Dermis microvascular lymphatic vessel endothelial cell (primary cell): ENCODE measurements around the gene SORBS1. TPM values are rescaled to one million over a fixed set of nuclear protein-coding genes. Genes with fewer than 3 reads are reported as not detected.

Experiments used
- DNase-seq, 2 donors: peaks; one replicate each; pipeline versions ENCODE4 v3.0.0 to v3.0.0-alpha.2; 2010; ENCODE audit warnings: low read depth in 2 of 2
- total RNA-seq: library from RNA; depleted of rRNA; stranded (reverse); fragments of >200 nt; gene quantifications from 2 replicates; pipeline ENCODE4 v1.2.1, GENCODE V29; 2014

SORBS1 gene
- total RNA-seq, 1 donor from 2014 or later = 0.77 TPM

DNA sequence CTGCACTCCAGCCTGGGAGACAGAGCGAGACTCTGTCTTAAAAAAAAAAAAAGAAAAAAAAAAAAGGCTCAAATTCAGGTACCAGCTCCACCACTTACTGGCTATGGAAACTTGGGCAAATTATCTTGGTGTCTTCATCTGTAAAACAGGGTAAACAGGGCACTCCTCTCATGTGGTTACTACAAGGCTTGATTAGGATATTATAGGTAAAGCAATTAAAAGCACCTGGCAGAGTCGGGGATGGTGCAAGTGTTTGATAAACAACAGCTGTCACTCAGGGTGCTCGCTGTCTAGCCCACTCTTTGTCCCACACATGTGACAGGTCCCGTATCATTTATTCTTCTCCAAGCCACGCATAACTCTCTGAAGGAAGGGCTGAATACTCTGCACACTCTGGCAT is 96.9 kb downstream of the SORBS1 start:
- DNase-seq = no peak

DNA sequence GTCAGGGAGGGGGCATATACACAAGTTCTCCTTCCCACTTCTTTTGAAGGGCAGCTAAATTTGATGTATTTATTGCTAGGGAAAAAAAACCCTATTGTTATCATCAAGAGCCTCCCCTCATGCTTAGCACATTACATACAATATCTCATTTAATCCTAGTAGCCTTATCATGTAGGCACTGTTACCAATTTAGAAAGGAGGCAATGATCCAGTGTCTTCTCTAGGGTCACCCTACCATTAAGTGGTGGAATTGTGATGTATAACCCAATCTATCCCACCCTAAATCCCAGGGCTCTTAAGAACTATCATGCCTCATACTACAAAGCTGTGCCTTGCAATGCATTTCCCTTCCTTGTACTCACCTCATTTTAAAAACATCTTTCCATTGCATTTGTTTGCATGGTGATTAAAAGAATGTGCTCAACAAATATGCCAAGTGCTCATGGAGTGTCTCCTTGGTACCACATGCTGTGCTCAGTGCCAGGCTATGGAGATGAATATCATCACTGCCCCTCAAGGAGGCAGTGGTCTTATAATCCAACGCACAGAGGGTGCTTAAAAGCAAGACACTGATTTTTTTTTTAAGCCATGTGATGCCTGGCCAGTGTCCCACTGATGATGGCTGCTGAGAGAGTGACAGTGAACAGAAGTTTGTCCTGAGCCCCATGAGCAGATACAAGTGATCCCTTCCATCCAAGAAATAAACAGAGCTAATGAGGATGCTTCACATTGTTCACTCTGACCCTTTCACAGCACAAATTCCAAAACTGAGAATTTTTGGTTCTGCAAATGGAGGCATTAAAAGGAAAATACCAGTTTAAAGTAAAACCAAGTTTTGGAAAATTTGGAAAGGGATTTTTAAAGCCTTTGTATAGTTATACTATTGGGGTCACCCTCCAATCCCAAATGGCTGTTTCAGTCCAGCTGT is 98.2 kb downstream of the SORBS1 start:
- DNase-seq = no peak

- DNase-seq = no peak
Measured at GRCh38 chr10:95461611-95462010, 99.6 kb downstream of the SORBS1 start.

DNA sequence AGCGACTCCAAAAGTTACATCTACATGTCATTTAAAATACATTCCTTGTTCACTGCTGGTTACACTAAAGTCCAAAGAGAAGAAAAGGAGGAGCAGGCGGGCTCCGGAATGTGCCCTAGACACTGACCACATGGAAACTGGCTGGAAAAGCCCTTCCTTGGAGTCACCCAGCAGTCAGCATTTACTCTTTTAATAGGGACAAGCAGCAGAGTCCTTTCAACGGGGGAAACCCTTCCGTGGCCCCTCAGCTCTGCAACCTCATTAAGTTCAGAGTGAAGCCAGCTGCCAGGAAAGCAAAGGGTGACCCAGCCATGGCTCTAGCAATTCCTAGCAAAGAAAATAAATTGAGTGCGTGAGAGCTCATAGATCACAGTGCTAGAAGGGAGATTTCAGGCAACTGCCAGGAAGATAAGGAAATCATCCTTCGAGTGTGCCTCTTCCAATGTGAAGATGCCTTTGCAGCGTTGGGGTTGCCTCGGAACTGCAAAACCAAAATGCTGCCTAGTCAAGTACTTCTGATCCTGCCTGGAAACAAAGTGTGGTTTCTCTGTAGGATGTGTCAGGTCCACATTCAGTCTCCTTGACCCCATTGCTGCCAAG is 101.6 kb downstream of the SORBS1 start:
- DNase-seq = no peak

DNA sequence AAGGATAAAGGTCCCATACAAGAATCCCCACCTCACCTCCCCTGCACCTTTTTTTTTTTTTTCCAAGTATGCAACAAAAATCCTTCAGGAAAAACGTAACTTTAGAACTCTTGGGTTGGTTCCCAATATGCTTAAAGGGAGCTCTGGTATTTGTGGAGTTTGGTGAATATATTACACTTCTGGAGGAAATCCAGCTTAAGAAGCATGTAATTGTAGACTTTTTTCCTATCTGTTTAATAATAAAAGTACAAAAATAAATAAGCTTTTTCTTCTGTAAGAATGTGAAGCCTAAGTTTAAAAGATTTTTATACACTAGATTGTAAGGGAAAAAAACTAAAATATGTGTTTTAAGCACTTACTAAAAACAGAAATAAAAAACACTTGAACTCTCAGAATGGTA is 102.3 kb downstream of the SORBS1 start:
- DNase-seq = no peak

DNA sequence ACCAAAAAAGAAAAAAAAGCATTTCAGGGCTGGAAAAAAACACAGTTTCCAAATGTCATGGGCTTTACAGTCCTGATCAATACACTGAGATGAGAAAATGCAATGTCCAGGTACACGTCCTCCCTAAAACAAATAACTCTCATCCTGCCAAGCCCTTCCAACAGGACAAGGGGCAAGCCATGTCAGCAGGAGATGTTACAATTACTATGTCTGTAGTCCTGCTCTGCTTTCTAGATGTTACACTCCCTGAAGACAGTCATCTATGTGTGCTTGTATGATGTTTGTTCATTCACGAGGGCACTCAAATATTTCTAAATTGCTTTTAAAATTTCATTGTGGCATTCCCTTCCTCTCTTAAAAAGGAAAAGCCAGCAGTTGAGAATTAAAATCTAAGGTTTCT is 103.2 kb downstream of the SORBS1 start:
- DNase-seq = no peak

DNA sequence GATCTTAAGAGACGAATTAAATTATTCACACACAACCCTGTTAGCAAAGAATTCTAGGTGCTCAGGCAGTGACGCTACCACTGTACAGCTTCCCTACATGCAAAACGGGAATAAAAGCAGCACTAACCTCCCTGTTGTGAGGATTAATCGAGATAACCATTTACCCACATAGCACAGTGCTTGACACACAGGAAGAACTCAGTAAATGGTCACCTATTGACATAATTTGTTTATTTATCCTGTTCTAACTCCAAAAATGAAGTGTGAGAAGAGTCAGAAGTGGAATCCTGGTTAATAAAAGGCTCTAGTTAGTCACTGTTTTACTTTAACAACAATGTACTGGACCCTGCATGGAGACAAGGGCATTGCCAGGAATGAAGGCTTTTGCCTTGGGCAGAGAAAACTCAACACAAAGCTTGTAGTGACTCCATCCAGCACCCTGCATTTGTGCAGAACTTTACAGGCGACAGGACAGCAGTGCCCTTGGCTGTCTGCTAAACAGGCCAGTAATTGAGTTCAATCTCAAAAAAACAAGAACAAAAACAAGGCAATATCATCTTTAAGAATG is 103.8 kb downstream of the SORBS1 start:
- no peak for DNase-seq

DNA sequence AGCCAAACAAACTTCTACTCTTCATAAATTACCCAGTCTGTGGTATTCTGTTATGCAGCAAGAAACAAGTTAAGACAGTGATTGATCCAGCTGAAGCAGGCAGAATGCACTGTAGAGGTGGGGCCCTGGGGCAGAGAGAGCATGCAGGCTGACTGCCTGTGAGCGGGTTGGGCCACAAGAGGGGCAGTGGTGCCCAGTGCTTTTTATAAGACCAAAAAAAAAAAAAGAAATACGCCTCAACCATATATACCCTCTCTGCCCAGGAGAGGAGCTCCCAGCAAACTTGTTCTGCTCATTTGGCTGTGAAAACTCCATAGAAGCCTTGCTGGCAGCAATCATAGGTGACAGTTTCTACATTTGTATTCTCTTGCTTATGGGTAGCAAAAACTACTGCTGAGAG is 104.7 kb downstream of the SORBS1 start:
- no peak for DNase-seq

- no peak for DNase-seq
Measured at GRCh38 chr10:95454940-95455339, 106.2 kb downstream of the SORBS1 start.

DNA sequence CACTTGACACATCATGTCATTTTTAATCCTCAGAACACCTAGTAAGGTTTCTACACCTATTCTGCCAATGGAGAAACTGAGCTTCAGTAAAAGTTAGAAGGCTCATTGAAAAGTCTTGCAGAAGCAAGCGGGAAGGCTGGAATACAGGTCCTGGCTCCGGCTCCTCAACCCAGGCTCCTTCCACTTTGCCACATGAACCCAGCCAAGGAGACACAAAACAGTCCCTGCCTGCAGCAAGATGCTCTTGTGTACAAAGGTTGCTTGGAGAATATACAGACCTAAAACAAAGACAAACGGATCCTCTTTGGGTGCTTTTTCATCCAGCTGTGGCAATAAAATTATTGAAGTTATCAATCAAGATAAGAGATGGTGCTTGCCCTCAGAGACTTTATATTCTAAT is 106.8 kb downstream of the SORBS1 start:
- no peak for DNase-seq

DNA sequence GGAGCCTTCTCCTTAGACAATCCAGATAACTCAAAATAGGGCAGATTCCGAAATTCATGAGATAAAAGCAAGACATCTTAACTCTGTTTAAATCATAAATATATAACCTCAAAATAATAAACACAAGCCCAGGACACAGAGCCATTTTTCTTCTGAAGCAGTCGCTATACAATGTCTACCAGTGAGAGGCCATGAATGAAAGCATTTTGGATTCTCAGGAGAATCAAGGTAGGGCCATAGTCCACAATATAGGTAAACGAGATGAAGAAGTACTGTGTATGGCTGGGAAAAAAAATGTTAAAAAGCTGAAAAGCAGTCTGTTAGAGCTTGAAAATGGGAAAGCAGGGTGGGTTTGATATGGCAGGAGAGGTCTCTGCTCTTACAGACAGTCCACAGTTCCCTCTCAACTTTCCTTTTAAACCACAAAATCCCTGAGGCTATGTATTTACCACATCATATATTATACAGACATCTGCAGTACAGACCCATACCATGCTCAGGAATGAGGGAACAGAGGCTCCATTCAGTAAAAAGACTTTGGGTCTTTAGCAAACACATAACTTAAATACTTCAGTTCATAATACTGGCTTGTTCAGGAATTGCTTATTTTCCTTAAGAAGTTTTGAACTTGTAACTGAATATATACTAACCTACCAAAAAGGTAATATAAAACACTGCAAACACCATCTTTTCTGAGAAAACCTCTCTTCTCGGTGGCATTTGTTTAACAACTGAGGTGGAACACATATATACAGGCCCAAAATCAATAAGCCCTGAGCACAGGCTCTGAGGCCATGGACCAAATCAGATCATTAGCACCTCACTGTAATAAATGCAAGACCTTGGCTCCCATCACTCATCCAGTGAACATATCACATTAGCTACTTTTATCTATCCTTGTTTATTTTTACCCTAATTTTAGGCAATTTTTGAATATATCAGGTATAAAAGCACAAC is 109.3 kb downstream of the SORBS1 start:
- no peak for DNase-seq

- DNase-seq = no peak
Measured at GRCh38 chr10:95451150-95451549, 110.0 kb downstream of the SORBS1 start.

DNA sequence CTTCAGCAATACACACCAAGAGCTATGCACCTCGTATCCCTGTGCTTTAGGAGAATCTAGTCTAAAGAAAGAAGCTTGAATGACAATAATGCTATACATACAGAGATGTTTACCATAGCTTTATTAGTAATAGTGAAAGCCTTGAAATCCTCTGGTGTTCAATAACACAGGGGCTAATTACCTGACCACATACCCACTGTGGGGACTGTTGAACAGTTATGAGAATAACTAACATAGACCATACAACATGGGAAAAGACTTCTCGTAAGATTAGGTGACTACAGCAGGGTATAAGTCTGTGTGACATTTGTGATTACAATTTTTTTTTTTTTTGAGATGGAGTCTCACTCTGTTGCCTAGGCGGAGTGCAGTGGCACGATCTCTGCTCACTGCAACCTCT is 111.0 kb downstream of the SORBS1 start:
- DNase-seq = no peak

DNA sequence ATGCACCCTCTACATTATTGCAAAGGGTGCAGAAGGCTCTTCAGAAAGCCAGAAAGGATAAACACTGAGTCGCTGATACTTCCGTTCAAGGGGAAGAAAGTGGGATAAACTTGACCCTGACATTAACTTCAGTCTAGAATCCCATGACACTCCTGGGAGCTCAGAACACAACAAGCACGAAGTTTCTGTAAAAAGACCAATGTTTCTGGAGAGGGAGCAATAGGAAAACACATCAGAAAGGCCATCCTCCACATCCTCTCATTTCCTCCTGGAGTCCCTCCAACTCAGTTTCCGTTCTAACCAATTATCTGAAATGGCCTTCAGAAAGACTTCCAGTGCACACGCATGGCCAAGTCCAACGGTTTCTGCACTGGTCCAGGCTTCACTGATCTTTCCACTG is 113.5 kb downstream of the SORBS1 start:
- peak in 1 of 2 donors; percentile 81 for DNase-seq

DNA sequence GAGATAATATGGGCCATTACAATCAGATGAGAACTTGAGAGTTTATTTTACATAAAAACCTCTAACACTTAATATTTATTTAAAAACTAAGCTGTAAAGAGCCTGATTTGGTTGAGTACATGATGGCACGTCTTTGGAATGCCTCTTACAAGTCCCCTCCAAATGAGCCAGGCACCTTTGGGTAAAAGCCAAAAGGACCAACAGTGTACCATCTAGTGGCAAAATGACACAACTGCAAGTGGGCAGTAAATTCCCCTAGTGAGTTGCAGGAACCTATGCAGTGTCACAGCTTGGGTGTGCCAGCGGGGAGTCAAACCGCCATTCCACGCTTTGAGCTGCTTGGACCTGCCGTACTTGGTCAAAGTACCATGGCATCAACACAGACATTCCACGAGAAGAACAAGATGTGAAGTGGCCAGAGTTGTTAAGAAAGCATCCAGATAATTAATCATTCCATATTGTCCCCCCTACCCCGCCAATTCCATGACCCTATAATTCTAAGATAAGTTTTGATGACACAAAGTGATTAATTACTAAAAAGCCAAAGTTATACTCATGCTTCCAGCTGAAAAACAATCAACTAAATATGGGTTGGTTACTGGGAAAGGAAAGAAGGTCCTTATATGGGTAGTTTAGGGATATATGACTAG is 115.2 kb downstream of the SORBS1 start:
- peak; percentile 54 to 76 for DNase-seq

- DNase-seq = peak; percentile 47 to 84
Measured at GRCh38 chr10:95445223-95445836, 115.8 kb downstream of the SORBS1 start.

- no peak for DNase-seq
Measured at GRCh38 chr10:95444792-95445191, 116.4 kb downstream of the SORBS1 start.

DNA sequence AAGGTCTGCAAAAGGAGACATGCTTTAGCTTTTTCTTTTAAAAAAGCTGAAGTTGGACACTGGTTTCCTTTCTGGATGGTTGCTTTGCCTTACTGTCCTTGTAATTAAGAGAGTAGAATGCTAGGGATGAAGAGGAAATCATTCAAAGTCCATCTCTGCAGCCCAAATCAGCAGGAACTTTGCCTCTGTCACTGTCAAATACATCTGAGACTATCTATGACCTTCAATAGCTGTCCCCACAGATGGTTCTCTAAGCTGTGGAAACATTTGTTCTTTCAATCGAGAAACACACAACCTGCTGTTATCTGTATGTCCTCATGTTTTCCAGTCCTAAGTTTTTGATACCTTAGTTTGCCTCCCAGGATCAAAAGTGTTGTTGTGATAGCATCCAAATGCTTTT is 117.5 kb downstream of the SORBS1 start:
- DNase-seq = no peak

GRCh38 chr10:95442341-95442740 is 118.8 kb downstream of the SORBS1 start:
- no peak for DNase-seq

DNA sequence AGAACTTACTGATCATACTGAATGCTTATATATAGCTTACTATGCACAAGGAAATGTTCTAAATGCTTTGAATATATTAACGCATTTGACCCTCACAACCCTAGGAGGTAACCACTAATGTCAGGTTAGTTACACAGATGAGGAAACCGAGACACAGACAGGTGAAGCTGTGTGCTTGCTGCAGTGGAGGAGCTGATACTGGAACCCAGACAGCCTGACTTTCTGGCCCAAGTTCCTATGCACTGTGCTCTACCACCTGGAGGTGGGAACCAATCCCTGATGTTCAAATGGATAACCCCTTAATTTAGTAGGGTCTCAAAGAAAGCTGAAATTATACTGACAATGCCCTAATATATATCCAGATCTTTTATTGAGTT is 119.6 kb downstream of the SORBS1 start:
- DNase-seq = no peak
